Esophagus muscularis mucosa (tissue), 3 donors: Measurements from ENCODE around the gene ATP7B.

ENCODE experiments used
- CTCF ChIP-seq, 3 experiments: fragments of 200-600 bp in 2 of 3; fragments of 450-650 bp in 1 of 3; sonication (generic) in 2 of 3; IDR thresholded peaks; one replicate each; pipeline ENCODE4 v1.5.1; 2017 to 2019; ENCODE audit warnings: antibody characterized with exemption in 3 of 3, mild to moderate bottlenecking in 2 of 3, moderate library complexity in 1 of 3
- POLR2A ChIP-seq: fragments of 450-650 bp; IDR thresholded peaks from one replicate; pipeline ENCODE4 v1.6.1; 2017; ENCODE audit warnings: antibody characterized with exemption, moderate library complexity, mild to moderate bottlenecking, low read depth
- POLR2AphosphoS5 ChIP-seq, 2 donors: sonication (generic); formaldehyde crosslinking; IDR thresholded peaks; one replicate each; pipeline ENCODE4 v1.6.1; 2017; ENCODE audit warnings: antibody characterized with exemption in 2 of 2

DNA sequence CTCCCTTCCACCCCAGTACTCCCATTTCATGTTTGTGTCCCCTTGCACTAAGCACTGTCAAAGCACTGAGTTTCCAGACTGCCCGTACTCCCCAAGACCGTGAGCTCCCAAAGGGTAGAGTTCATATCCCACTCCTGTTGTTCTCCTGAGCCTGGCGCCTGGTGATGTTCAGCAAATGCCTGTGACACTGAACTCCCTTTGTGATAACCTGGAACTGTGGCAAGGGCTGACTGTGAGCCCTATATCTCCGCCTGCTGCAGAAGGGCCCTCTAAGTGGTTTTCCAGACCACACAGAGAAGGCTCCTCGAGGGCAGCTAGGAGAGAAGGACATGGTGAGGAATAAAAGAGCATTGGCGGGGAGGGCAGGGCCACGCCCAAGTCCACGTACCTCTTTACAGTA lies 67.5 kb downstream of the ATP7B start:
- TF ChIP-seq CTCF (IDR thresholded peaks at IDR 0.05) (no peak), POLR2AphosphoS5 (IDR thresholded peaks at IDR 0.05) (no peak), POLR2A (no peak)
